ENCODE results near the gene CASP8.

Gene CASP8

GRCh38 chr2:201223089-201224073 is 37.0 kb upstream of the CASP8 start:
- DNase-seq (ENCODE audit: low spot score) = no peak
- Histone ChIP-seq H3K4me3 (no peak overlapping the region), H3K27ac (no peak overlapping the region)
- TF ChIP-seq, protein P1, sequence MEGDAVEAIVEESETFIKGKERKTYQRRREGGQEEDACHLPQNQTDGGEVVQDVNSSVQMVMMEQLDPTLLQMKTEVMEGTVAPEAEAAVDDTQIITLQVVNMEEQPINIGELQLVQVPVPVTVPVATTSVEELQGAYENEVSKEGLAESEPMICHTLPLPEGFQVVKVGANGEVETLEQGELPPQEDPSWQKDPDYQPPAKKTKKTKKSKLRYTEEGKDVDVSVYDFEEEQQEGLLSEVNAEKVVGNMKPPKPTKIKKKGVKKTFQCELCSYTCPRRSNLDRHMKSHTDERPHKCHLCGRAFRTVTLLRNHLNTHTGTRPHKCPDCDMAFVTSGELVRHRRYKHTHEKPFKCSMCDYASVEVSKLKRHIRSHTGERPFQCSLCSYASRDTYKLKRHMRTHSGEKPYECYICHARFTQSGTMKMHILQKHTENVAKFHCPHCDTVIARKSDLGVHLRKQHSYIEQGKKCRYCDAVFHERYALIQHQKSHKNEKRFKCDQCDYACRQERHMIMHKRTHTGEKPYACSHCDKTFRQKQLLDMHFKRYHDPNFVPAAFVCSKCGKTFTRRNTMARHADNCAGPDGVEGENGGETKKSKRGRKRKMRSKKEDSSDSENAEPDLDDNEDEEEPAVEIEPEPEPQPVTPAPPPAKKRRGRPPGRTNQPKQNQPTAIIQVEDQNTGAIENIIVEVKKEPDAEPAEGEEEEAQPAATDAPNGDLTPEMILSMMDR (IDR thresholded peaks at IDR 0.05) = no peak

DNA sequence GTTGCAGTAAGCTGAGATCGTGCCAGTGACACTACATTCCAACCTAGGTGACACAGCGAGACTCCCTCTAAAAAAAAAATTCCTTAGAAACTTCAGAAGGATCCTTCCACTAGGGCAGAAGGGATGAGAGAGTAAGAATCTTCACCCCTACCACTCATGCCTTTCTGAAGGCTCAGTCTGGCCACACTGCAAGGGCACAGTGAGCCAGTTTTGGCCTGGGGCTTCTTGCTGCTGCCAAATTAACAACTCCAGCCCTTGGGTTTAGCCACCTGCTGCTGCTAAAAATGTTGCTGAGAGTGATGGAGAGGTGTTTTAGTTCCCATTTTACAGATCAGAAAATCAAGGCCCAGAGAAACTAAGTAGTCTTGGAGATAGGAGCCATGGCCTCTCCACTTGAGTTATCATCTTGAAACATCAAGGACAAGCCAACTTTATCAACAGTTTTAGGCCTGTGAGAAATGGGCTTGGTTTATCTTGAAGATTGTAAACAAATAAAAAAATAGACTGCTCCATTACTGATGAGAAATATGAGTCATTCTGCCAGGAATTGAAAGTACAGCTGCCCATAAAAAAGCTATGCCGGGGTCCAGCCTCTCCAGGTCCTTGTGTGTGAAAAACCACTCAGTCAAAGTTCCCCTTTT is 31.9 kb upstream of the CASP8 start:
- TF ChIP-seq, protein P1 (IDR thresholded peaks at IDR 0.05) = no peak
- no peak for DNase-seq (ENCODE audit: low spot score)
- Histone ChIP-seq H3K27ac (no peak overlapping the region), H3K4me3 (no peak overlapping the region)

- no peak overlapping the region for H3K27ac ChIP-seq
- TF ChIP-seq, protein P1 (IDR thresholded peaks at IDR 0.05) = no peak
- no peak for DNase-seq (ENCODE audit: low spot score)
- no peak overlapping the region for H3K4me3 ChIP-seq
Measured at GRCh38 chr2:201228912-201229290, 31.4 kb upstream of the CASP8 start.

DNA sequence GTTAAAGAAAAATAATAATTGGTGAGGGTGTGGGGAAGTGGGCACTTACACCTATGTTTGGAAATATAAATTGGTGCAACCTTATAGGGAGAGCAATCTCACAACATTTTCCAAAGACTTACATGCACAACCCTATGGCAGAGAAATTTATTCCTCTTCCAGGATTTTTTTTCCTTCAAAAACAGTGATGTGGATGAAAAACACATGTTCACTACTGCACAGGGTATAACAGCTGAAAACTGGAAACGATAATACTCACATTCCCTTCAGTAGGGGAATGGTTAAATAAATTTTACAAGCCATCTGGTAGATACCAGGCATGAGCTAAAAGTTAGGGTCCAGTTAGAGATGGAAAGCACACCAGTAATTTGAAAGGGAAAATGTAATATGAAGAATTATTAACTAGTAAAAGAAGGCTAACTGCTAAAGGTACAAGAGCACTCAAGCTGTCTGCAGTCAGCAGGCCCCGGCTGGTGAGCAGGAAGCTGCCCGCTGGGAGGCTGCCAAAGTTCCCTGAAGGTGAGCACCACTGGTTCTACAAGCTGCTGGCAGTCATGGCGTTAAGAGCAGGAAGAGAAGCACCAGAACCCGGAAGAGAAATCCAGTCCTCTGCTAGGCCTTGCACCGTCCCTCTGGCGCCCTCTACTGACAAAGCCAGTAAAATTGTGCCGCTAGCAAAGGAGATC is 28.4 kb upstream of the CASP8 start:
- Histone ChIP-seq H3K4me3 (peak overlapping the region; percentile 47), H3K27ac (no peak overlapping the region)
- TF ChIP-seq, protein P1 (IDR thresholded peaks at IDR 0.05) = peak; percentile 49
- DNase-seq (ENCODE audit: low spot score) = peak; percentile 85

- TF ChIP-seq, protein P1 (IDR thresholded peaks at IDR 0.05) = no peak
- H3K4me3 ChIP-seq = no peak overlapping the region
- H3K27ac ChIP-seq = no peak overlapping the region
- DNase-seq (ENCODE audit: low spot score) = no peak
Measured at GRCh38 chr2:201232467-201232815, 27.9 kb upstream of the CASP8 start.

GRCh38 chr2:201233192-201233811 is 27.0 kb upstream of the CASP8 start:
- DNase-seq (ENCODE audit: low spot score) = no peak
- H3K4me3 ChIP-seq = peak overlapping the region; percentile 50
- peak overlapping the region in 1 of 2 donors; percentile 45 for H3K27ac ChIP-seq
- TF ChIP-seq, protein P1 (IDR thresholded peaks at IDR 0.05) = no peak

All from coronary artery (tissue), 2 donors.